Suppressor macrophage (primary cell): Measurements from ENCODE around the gene BTBD9.
"Not testable (repeated sequence)": the region's sequence is repeated elsewhere in the genome, so short reads cannot be mapped to it uniquely, and the experiment has no call there.

Experiments
- DNase-seq, 4 experiments: peaks; one replicate each; pipeline ENCODE4 v3.0.0-alpha.2; 2020 to 2022

BTBD9 gene

GRCh38 chr6:38143191-38144150 lies 496.3 kb downstream of the BTBD9 start:
- no peak for DNase-seq

DNA sequence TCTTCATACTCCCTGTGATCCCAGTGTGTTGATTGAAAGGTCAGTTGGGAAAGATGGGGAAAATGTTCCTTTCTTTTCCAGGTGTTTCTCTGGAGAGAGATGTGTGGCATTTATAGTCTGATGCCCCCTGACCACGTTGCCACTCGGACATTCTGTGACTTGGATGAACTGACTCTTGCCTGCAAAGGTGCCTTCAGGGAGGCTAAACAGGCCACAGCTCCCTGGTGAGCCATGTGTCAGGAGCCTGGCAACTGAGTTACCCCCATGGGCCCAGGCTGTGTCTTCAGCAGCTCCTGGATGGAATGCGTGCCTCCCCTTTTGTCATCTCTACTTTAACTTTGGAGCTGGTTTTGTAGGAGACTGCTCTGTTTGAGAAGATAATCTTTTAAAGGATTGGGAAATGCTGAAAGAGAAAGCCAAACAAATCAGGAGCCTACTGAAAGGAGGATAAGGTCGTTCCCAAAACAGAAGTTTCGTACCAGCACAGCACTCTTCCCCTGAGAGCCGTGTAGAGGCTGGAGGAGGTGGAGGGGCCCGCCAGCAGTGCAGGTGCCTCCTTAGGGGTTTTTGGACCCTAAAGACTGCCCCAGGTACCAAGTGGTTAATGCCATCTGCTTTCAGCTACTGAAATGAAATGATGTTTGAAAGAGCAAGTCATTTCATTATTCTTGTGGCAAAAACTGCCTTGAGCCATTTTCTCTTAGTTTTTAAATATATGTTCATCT lies 497.4 kb downstream of the BTBD9 start:
- DNase-seq: no peak

DNA sequence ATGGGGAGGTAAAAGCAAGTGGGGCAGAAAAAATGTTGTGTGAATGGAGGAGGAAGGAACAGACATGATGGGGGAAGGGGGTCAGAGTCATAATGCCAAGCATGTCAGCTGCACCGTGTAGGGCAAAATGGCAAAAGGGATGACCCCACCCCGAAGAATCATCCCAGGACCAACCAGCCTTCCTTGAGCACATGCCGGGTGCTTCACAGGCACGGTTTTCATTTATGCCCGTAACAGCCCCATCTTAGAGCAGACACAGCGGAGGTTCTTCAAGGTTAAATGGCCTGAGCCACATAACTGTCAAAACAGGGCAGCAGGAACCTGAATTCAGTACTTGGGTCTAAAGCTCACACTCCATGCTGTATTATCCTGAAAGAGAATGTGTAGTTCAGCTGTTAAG lies 498.0 kb downstream of the BTBD9 start:
- no peak for DNase-seq

DNA sequence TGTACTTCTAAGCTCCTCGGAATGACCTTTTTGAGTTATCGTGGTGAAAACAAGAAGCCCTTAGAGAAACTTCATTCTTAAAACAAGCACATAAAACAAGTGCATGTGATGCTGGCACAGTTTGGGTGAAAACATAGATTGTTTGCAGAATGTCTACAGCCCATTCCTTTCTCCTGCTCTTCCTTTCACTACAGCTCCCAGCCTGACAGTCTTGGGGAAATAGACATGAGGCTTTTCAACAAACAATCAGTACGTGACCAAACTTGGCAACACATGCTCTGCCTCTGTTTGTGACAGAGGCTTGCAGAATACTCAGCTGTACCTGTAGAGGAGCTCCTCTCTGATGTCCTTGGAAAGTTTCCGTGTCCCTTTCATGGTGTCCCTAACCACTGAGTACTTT lies 498.6 kb downstream of the BTBD9 start:
- DNase-seq: no peak

- no peak for DNase-seq
Measured at GRCh38 chr6:38138374-38138773, 501.4 kb downstream of the BTBD9 start.

- no peak for DNase-seq
Measured at GRCh38 chr6:38137608-38138265, 502.0 kb downstream of the BTBD9 start.

DNA sequence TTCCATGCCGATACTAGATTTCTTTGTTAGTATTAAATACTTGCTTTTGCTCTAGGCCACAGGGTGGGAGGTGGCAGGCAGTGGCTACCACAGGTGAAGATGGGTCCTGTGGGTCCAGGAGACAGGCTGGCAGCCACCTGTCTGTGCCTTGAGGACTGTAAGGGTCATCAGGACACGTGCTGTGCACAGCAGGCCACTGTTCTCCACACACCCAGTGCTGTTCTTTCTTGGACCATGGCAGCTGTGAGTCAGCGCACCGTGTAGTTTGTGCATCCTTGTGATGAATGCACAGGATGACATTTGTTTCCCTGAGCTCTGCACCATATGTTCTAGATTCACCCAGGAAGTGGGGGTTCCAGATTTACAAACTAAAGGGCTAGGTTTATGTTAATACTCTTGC lies 503.2 kb downstream of the BTBD9 start:
- no peak for DNase-seq

DNA sequence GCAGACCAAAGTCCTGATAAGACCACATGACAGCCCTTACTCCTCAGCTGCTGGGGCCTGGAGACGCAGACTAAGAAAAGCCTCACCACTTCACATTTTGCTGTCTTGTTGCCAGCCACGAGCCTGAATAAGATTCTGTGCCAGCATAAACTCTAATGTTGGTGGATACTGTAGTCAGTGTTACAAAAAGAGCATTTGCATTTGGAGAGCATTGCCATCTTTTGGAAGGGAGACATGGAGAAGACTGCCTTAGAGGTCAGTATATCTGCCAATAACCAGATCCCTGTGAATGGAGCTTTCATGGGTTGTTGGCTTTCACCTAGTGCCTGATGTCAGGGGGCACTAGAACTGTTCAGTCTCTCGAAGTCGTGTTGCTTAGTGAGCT lies 505.0 kb downstream of the BTBD9 start:
- DNase-seq: no peak

DNA sequence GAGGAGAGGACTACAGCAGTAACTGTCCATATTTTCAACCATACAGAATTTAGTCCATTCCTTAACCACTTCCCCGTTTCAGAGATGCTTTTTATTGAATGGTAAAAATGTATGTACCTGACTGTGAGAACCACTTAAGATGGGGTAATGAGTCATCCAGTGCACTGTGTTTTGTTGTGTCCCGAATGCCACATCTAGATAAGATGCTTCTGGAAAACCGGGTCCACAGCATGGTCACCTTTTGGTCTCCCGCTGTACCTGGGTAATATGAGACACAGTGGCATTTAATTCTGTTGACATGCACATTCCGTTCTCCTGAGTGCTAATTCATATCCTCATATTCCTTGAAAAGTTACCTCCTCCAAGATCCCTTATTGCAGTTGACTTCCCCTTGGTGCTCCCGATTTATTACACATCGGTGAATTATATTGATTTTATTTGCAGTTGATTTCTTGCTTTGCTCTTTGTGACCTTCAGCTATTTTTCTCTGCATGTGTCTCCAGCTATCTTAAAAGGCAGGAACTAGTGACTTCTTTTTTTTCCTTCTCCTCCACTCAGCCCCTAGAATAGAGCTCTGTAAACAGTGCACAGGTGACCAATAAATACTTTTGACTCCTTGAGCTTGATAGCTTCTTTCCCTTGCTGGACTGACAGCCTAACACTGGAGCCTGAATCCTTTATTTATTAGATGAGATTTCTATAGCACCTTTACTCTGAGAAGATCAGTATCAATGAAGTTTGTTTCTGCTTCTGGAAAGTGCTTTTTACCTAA lies 505.6 kb downstream of the BTBD9 start:
- DNase-seq: no peak

GRCh38 chr6:38131527-38131965 lies 508.2 kb downstream of the BTBD9 start:
- peak; percentile 5 to 35 (median 11) for DNase-seq

- no peak for DNase-seq
Measured at GRCh38 chr6:38127284-38127683, 512.4 kb downstream of the BTBD9 start.

DNA sequence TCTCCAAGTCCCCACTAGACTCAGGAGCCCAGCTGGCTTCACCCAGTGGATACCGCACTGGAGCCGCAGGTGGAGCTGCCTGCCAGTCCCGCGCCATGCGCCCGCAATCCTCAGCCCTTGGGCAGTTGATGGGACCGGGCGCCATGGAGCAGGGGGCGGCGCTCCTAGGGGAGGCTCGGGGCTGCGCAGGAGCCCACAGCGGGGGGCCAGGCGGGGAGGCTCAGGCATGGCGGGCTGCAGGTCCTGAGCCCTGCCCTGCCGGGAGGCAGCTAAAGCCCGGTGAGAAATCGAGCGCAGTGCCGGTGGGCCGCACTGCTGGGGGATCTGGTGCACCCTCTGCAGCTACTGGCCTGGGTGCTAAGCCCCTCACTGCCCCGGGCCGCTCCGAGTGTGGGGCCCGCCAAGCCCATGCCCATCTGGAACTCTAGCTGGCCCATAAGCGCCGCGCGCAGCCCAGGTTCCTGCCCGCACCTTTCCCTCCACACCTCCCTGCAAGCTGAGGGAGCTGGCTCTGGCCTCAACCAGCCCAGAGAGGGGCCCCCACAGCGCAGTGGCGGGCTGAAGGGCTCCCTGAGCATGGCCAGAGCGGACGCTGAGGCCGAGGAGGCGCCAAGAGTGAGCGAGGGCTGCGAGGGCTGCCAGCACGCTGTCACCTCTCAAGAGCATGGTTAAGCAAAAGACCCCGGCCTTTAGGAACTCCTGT lies 515.4 kb downstream of the BTBD9 start:
- not testable (repeated sequence) for DNase-seq

DNA sequence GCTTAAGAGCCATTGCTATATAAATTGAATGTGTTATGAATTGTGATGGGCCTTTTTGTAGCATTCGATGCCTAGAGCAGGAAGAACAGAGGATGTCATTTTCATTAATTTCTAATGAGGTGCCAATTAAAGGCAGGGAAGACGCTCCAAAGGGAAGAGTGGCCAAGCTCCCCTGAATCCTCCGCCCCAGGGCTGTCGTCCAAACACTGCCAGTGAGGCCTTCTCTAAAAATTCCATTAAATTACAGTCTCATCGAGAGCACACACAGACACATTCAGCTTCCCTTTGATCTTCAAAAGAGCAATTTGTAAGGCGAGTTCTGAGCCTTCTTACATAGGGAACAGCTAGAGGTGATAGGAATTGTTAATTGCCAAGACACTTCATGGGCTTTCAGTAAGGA lies 520.2 kb downstream of the BTBD9 start:
- no peak for DNase-seq

GRCh38 chr6:38118791-38119365 lies 520.9 kb downstream of the BTBD9 start:
- DNase-seq: no peak
